SU-DHL-6 (cell line): ENCODE data around the gene EPHA6.

Experiments used
- EZH2phosphoT487 ChIP-seq: fragments of 200-600 bp; sonication (generic), shearing (Covaris generic); conservative IDR thresholded peaks from 2 replicates; pipeline ENCODE4 v1.6.1; 2018; ENCODE audit warnings: mild to moderate bottlenecking, antibody characterized with exemption, low read length, moderate library complexity, mixed read lengths
- TF ChIP-seq, protein P1 (sequence below): fragments of 200-600 bp; sonication (generic); IDR thresholded peaks from one replicate; pipeline ENCODE4 v1.5.1; 2017; ENCODE audit warnings: antibody characterized with exemption, mild to moderate bottlenecking, low read length, moderate library complexity; ENCODE audit not compliant: insufficient read depth, poor library complexity, severe bottlenecking

DNA sequence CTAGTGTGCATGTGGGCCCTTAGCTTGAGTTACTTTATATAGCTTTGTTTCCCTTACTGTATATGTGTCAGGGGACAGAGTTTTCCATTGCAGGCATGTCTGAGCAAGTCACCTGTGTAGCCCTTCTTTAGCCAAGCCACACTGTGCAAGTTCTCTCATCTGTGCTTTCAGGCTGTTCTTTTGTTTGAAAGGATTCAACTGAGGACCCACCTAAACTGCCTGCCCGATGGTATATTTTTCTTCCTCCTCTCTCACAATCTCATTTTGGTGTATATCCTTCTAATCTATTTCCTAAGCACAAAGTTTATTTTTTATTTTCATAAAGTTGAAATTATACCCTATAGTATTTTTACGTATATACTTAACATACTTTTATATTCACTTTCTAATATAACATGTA lies 690.1 kb downstream of the EPHA6 start:
- TF ChIP-seq, protein P1, sequence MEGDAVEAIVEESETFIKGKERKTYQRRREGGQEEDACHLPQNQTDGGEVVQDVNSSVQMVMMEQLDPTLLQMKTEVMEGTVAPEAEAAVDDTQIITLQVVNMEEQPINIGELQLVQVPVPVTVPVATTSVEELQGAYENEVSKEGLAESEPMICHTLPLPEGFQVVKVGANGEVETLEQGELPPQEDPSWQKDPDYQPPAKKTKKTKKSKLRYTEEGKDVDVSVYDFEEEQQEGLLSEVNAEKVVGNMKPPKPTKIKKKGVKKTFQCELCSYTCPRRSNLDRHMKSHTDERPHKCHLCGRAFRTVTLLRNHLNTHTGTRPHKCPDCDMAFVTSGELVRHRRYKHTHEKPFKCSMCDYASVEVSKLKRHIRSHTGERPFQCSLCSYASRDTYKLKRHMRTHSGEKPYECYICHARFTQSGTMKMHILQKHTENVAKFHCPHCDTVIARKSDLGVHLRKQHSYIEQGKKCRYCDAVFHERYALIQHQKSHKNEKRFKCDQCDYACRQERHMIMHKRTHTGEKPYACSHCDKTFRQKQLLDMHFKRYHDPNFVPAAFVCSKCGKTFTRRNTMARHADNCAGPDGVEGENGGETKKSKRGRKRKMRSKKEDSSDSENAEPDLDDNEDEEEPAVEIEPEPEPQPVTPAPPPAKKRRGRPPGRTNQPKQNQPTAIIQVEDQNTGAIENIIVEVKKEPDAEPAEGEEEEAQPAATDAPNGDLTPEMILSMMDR = no peak
- no peak for TF ChIP-seq EZH2phosphoT487
